GM21381 (cell line): ENCODE measurements around the gene SMIM35.
"Not testable (repeated sequence)": the region's sequence is repeated elsewhere in the genome, so short reads cannot be mapped to it uniquely, and the experiment has no call there.

Experiments
- ATAC-seq: cut with Tn5 transposase; IDR thresholded peaks from one replicate; pipeline ENCODE4 v1.9.1; 2021; ENCODE audit warnings: mild to moderate bottlenecking, moderate library complexity; ENCODE audit not compliant: unreplicated experiment

SMIM35 gene

DNA sequence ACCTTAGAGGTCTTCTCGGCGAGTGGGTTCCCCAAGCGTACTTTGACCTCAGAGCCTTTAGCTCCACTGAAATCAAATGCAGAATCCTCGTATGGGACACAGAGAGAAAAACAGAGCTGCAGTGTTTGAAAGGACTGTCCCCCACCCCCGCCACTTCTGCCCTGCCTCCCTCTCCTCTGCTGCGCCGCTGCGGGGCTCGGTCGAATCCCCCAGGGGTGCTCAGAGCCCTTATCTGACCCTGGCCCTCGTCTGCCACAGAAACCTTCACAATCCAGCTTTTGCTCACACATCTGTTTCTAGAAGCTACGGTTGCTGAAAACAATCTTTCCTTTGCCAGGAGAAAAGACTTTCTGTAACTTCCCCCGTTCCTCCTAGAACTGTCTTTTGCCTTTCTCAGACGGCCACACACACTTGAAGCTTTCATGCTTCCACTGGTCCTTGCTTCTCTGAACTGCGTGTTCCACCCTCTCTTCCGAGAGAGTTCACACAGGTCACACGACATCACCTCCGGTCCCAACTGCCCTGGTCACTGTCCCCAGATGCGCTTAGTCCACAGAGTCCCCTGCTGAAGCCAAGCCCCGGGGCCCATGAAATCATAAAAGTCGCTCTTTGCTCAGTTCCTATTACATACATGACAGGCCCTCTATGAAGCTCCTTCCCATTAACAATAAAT is 3.7 kb downstream of the SMIM35 start:
- ATAC-seq: no peak

DNA sequence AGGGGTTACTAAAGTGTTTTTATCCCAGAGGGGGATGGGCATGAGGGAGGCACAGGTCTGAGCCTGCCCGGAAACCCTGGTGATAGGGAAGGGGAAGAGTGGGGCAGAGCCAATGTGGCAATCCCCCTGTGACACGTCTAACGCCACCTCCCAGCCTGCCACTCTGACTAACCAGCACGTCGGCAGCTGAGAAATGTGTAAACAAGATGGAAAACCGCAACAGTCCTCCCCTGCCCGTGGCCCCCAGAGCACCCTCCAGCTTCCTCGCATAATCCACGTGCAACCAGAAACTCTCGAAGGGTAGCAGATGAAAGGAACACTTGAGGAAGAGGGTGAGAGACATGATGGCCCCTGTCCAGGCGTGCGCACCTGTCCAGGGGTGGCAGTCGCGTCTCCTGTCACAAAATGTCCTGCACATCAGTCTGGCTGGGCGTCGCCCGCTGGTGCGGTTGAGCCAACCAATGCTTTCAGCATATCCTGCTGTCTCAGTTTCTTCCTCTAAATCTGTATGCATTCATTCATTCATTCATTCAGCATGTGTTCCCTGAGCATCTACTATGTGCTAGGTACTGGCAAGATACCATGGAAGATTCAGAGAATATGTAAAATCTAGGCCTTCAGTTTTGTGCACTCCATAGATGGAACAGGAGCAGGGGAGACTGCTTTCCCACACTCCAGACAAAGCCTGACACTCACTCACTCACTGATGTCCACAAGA is 5.4 kb downstream of the SMIM35 start:
- ATAC-seq: no peak

DNA sequence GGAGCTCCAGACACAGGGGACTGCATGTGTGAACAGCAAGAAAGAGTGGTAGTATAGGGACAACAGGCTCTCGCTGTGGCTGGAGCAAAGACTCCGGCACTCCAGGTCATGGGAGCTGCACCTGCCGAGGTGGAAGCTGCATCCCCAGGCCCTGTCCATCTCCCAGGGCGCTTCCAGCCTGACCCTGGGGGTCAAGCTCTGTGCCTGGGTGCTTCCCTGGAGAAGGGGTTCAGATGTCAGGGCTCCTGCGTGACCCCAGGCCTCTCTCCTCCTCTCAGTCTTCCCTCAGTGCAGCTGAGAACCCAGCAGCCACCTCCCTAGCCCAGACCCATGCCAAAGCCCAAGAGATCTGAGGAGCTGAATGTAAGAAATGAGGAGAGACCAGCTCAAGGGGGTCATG is 6.5 kb downstream of the SMIM35 start:
- no peak for ATAC-seq

DNA sequence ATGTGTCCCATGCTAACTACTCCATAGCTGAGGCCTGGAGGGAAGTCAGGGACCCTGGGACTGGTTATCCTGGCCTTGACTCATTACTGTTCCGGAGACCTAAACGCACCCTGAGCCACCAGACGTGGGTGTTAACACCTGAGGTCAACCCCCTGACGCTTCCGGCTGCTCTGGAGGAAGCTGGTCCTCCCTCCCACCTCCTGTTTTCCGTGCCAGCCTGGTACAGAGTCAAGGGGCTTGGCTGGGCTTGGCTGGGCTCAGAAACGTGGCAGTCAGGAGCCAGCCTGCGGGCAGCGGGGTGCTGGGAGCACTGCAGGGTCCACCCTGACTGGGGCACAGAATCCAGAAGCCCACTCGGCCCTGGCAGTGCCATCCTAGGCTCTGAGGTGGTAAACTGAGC is 7.3 kb downstream of the SMIM35 start:
- no peak for ATAC-seq

DNA sequence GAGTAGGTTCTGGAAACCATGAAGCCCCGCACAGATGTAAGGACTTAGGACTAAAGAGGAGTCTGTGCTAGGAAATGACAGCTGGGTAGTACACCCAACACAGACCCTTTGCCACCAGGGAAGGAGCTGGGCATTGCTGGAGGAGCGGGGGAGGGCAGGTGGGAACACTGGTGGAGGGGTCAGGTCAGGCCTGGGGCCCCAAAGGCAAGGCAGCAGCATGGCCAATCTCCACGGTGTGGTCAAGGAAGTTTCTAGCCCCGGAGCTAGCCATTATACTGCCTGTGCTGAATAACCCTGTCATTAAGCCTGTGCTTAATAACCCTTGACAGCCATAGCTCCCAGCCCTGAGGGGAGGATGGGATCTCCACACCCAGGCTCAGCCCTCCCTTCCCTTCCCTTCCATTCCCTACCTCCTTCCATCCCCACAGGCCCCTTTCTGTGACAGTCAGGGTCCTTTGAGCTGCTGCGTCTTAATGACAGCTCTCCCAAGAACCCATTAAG is 7.8 kb downstream of the SMIM35 start:
- ATAC-seq: no peak

GRCh38 chr11:118076754-118077281 is 9.9 kb downstream of the SMIM35 start, which contains the start of gene TMPRSS4:
Gene TMPRSS4, plus strand, starts transcription at chr11:118077078. Its CDS starts 225 bp downstream, at chr11:118077303.
- ATAC-seq: no peak

DNA sequence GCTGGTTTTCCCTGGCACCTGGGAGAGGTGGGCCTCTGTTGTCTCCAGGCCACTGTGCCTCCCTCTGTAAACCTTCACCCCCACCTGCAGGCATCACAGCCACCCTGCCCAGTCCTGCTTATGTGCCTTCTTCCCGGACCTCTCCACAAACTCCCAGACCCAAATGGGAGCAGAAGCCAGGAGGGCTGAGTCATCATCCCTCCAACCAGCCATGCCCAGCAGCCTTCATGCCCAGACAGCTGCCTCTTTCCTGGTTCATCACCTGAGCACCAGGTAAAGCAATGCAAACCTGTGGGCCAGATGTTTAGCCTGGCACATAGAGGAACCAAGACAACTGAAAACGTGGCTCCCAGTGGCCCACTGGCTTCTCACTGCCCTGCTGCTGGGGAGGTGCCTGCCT is 12.0 kb downstream of the SMIM35 start:
- no peak for ATAC-seq

DNA sequence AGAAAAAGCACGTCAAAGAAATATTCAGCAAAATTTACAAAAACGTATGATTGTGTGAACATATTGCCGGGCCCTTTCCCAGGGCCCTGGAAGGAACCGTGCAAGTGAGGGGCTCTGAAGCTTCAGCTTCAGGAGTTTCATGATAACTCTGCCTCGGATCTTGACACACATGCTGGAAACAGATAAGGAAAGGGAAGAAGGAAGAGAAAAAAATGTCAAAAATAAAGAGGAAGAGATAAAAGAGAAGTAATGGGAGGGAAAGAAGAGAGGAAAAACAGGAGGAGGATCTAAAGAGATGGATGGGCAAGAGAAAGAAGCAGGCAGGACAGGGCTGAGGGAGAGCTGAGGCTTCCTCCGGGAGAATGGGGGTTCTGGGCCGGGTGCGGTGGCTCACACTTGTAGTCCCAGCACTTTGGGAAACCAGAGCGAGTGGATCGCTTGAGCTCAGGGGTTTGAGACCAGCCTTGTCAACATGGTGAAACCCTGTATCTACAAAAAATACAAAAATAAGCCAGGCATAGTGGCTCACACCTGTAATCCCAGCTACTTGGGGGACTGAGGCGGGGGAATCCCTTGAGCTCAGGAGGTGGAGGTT is 12.6 kb downstream of the SMIM35 start:
- no peak for ATAC-seq

DNA sequence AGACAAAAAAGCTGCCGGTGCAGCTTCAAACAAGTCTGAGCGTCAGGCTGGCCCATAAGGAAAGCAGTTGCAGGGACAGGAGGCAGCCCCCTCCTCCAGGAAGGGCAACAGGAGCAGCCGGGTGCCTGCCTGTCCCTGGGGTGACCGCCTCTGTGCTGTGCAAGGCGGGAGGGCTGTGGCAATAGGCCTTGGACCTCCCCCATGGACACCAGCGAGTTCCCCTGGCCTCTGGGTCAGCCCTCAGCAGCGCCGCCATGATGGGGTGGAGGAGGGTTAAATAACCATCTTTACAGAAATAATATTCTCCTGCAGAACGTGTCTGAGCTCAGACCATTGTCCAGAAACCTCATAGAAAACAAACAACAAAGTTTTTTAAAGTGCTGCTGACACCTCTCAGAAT is 13.2 kb downstream of the SMIM35 start:
- ATAC-seq: no peak

DNA sequence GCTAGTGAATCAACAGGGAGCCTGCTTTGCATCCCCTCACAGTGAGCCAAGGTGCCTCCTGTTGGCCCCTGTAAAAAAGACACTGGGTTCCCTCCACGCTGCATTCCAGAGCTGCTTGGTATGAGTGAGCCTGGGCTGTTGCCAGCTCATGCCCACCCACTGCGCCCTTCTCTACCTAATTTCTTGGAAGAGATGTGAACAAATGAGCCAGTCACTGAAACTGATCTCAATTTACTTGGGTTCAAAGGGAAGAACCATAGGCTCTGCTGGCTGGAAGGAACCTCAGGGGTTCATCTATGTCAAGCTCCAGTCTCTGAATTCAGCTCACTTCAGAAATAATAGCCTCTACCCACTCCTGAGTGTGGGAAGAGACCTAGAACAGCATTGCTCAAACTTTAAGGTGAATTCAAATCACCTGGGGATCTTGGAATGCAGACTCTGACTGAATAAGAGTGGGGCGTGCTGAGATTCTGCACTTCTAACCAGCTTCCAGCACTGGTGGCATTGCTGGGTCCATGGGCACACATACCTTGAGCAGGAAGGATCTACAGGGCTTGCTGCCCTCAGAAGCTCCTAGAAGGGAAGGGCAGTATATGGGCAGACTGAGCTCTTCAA is 15.2 kb downstream of the SMIM35 start:
- ATAC-seq: no peak

- ATAC-seq: no peak
These were observed 17.7 kb downstream of the SMIM35 start for GRCh38 chr11:118068945-118069612.

- ATAC-seq: no peak
These were observed 18.4 kb downstream of the SMIM35 start for GRCh38 chr11:118068206-118068944.

DNA sequence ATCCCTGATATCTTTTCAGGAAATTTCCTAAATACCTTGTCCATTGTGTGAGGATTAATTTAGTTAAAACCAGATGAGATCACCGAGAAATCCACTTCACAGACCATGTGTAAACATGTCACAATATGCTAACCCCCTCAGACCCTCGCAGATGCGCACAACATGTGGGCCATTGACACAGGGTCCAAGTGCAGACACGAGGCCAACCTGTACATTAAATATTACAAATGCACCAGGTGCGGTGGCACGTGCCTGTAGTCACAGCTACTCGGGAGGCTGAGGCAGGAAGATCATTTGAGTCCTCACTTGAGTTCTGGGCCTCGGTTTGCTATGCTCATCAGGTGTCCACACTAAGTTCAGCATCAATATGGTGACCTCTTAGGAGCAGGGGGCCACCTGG is 19.8 kb downstream of the SMIM35 start:
- ATAC-seq: no peak

- no peak for ATAC-seq
These were observed 21.4 kb downstream of the SMIM35 start for GRCh38 chr11:118065384-118065783.

GRCh38 chr11:118064956-118065355 is 21.8 kb downstream of the SMIM35 start:
- no peak for ATAC-seq

DNA sequence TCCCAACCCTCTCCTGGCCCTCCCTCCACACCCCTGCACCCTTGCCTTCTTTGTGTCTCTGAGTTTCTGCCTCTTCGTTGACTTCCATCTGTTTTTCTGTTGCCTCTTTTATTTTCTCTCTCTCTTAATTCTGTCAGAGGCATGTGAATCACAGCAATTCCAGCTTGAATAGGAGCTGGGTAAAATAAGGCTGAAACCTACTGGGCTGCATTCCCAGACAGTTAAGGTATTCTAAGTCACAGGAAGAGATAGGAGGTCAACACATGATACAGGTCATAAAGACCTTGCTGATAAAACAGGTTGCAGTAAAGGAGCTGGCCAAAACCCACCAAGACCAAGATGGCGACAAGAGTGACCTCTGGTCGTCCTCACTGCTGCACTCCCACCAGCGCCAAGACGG is 24.1 kb downstream of the SMIM35 start:
- not testable (repeated sequence) for ATAC-seq

DNA sequence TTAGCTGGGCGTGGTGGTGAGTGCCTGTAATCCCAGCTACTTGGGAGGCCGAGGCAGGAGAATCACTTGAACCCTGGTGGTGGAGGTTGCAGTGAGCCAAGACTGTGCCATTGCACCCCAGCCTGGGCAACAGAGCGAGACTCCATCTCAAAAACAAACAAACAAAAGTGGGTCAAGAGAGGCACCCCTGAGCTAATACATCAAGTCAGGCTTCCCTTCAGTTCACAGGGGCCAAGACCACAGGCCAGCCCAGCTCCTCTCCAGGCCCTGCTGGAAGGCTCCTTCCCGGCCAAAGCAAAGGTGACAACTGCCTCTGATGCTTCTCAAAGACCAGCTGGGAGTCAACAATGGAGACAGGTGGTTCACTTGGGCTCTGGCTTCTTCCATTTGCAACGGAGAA is 24.6 kb downstream of the SMIM35 start:
- ATAC-seq: not testable (repeated sequence)

- no peak for ATAC-seq
These were observed 25.1 kb downstream of the SMIM35 start for GRCh38 chr11:118061586-118062125.

- ATAC-seq: no peak
These were observed 25.9 kb downstream of the SMIM35 start for GRCh38 chr11:118060869-118061268.
